Neural cell (in vitro differentiated cells): ENCODE data around the gene SOAT2. TPM values are rescaled to one million over a fixed set of nuclear protein-coding genes. Genes with fewer than 3 reads are reported as not detected.

Source experiments
- H2AFZ ChIP-seq: fragments of 200-600, 300-800 bp; sonication (generic), shearing (Covaris generic); 2 replicates; pipeline ENCODE4 v1.6.0; 2014; ENCODE audit warnings: low read depth, mild to moderate bottlenecking, antibody characterized with exemption, low read length, moderate library complexity
- H3F3A ChIP-seq: fragments of 200-600 bp; shearing (Covaris generic); 2 replicates; pipeline ENCODE4 v1.6.1; 2016; ENCODE audit warnings: mild to moderate bottlenecking, moderate library complexity, mixed read lengths, antibody characterized with exemption, low read length; ENCODE audit not compliant: insufficient read depth, poor library complexity, severe bottlenecking
- H3K27ac ChIP-seq: fragments of 200-600, 300-800 bp; sonication (generic), shearing (Covaris generic); 2 replicates; pipeline ENCODE4 v1.5.1; 2014; ENCODE audit warnings: mild to moderate bottlenecking, low read length, moderate library complexity
- H3K27me3 ChIP-seq: fragments of 300-800, 200-600 bp; sonication (generic), shearing (Covaris generic); 2 replicates; pipeline ENCODE4 v1.6.0; 2014; ENCODE audit warnings: mild to moderate bottlenecking, low read depth, low read length, moderate library complexity; ENCODE audit not compliant: insufficient read depth
- H3K36me3 ChIP-seq: fragments of 300-800, 200-600 bp; sonication (generic), shearing (Covaris generic); 2 replicates; pipeline ENCODE4 v1.5.1; 2014; ENCODE audit warnings: mild to moderate bottlenecking, antibody characterized with exemption, low read length, moderate library complexity; ENCODE audit not compliant: insufficient read depth
- H3K4me2 ChIP-seq: fragments of 300-800, 200-600 bp; sonication (generic), shearing (Covaris generic); 2 replicates; pipeline ENCODE4 v1.6.0; 2014; ENCODE audit warnings: mild to moderate bottlenecking, low read length
- H3K4me3 ChIP-seq: fragments of 300-800, 200-600 bp; sonication (generic), shearing (Covaris generic); 2 replicates; pipeline ENCODE4 v1.5.1; 2014; ENCODE audit warnings: mild to moderate bottlenecking, low read length, moderate library complexity
- H3K79me2 ChIP-seq: fragments of 200-600 bp; shearing (Covaris generic); replicated peaks from 2 replicates; pipeline ENCODE4 v1.6.0; 2014; ENCODE audit warnings: mild to moderate bottlenecking, low read length, moderate library complexity; ENCODE audit not compliant: insufficient read depth
- H3K9ac ChIP-seq: fragments of 300-800, 200-600 bp; sonication (generic), shearing (Covaris generic); 2 replicates; pipeline ENCODE4 v1.6.1; 2016; ENCODE audit warnings: mild to moderate bottlenecking, low read length, mixed read lengths
- H3K9me2 ChIP-seq: fragments of 200-600 bp; shearing (Covaris generic); 2 replicates; pipeline ENCODE4 v1.6.1; 2016; ENCODE audit warnings: mild to moderate bottlenecking, low read length, mixed read lengths; ENCODE audit not compliant: insufficient read depth
- H3K9me3 ChIP-seq: fragments of 200-600, 300-800 bp; sonication (generic), shearing (Covaris generic); 2 replicates; pipeline ENCODE4 v1.6.1; 2016; ENCODE audit warnings: mild to moderate bottlenecking, mixed run types, low read length, moderate library complexity, mixed read lengths
- H4K20me1 ChIP-seq: fragments of 200-600 bp; shearing (Covaris generic); 2 replicates; pipeline ENCODE4 v1.6.1; 2016; ENCODE audit warnings: mild to moderate bottlenecking, mixed run types; ENCODE audit not compliant: insufficient read depth
- EP300 ChIP-seq: fragments of 450-650 bp; conservative IDR thresholded peaks from 2 replicates; pipeline ENCODE4 v1.6.1; 2014; ENCODE audit warnings: antibody characterized with exemption, mild to moderate bottlenecking, moderate library complexity; ENCODE audit not compliant: poor library complexity, severe bottlenecking
- EZH2 ChIP-seq: fragments of 200-600, 300-800 bp; shearing (Covaris generic), sonication (generic); IDR thresholded peaks from 2 replicates; pipeline ENCODE4 v1.6.1; 2014; ENCODE audit warnings: antibody characterized with exemption, low read length, borderline replicate concordance, mild to moderate bottlenecking; ENCODE audit not compliant: insufficient read depth, poor library complexity, severe bottlenecking
- MXI1 ChIP-seq: fragments of 450-650 bp; conservative IDR thresholded peaks from 2 replicates; pipeline ENCODE4 v1.6.1; 2014; ENCODE audit warnings: antibody characterized with exemption, mild to moderate bottlenecking; ENCODE audit not compliant: poor library complexity, severe bottlenecking
- POLR2AphosphoS5 ChIP-seq: IDR thresholded peaks from 2 replicates; pipeline ENCODE4 v1.6.1; 2012
- RAD21 ChIP-seq: fragments of 450-650 bp; conservative IDR thresholded peaks from 2 replicates; pipeline ENCODE4 v1.6.1; 2014; ENCODE audit warnings: antibody characterized with exemption, mild to moderate bottlenecking, moderate library complexity
- REST ChIP-seq: IDR thresholded peaks from 2 replicates; pipeline ENCODE4 v1.6.1; 2012; ENCODE audit warnings: borderline replicate concordance
- SMC3 ChIP-seq: fragments of 450-650 bp; conservative IDR thresholded peaks from 2 replicates; pipeline ENCODE4 v1.6.1; 2014; ENCODE audit warnings: antibody characterized with exemption, mild to moderate bottlenecking, moderate library complexity; ENCODE audit not compliant: poor library complexity
- TAF1 ChIP-seq: IDR thresholded peaks from 2 replicates; pipeline ENCODE4 v1.6.1; 2012; ENCODE audit warnings: low read depth
- polyA plus RNA-seq: library from polyadenylated mRNA; depleted of rRNA; stranded (reverse); fragments of >200 nt; gene quantifications from 2 replicates; pipeline ENCODE4 v1.2.3, GENCODE V29; 2014
- TF ChIP-seq, protein P1 (sequence below): fragments of 450-650 bp; IDR thresholded peaks from 2 replicates; pipeline ENCODE4 v1.5.1; 2014; ENCODE audit warnings: antibody characterized with exemption, mild to moderate bottlenecking, moderate library complexity; ENCODE audit not compliant: poor library complexity, severe bottlenecking

SOAT2 gene
- polyA plus RNA-seq, 1 donor from 2014 or later = not detected

GRCh38 chr12:53098354-53098981, 4.8 kb upstream of the SOAT2 start:
- TF ChIP-seq RAD21 = no peak
- Histone ChIP-seq H3K36me3 (no peaks in the 10 kb centered on the region), H3K27me3 (peaks cover 38% of the 10 kb centered on the region), H3K4me3 (peak overlapping the region; percentile 66), H3K27ac (no peak overlapping the region), H3K9ac (no peak overlapping the region), H4K20me1 (no peaks in the 10 kb centered on the region), H3K4me2 (no peak overlapping the region), H3K79me2 (no peaks in the 10 kb centered on the region), H3K9me3 (no peaks in the 10 kb centered on the region), H3K9me2 (no peaks in the 10 kb centered on the region), H3F3A (no peaks in the 10 kb centered on the region), H2AFZ (no peak overlapping the region)

DNA sequence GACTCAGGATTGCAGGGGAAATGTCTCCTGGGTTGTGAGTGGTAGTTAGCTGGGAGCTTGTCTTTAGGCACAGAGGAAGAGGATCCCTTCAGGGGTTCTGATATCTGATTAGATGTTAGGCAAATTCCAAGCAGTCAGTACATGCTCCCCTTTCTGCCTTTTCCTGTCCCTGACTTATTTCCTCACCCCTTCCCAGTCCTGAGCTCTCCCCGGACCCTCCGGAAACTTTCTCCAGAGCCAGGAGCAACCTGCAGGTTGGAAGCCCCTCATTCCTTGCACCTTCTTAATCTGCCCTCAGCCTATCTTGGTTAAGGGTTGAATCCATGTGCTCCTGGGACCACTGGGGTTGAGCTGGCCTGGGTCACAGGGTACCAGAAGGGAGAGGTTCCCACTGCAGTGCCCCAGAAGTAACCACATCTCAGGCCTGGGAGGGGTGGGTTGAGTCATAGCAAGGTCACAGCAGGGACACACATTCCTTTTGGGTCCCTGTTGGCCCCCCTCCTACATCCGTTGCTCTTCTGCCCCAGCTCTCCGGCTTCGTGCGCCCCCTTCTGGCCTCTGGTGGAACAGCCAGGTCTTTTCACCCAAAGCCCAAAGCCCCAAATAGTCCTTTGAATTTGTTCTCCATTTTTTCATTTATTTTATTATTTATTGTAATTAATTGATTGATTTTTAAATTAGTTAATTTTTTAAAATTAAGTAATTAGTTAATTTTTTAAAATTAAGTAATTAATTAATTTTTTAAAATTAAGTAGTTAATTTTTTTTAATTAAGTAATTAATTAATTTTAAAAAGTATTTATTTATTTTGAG, 4.0 kb upstream of the SOAT2 start:
- no peaks in the 10 kb centered on the region for H3K9me3 ChIP-seq
- no peak overlapping the region for H3K27ac ChIP-seq
- TF ChIP-seq, protein P1, sequence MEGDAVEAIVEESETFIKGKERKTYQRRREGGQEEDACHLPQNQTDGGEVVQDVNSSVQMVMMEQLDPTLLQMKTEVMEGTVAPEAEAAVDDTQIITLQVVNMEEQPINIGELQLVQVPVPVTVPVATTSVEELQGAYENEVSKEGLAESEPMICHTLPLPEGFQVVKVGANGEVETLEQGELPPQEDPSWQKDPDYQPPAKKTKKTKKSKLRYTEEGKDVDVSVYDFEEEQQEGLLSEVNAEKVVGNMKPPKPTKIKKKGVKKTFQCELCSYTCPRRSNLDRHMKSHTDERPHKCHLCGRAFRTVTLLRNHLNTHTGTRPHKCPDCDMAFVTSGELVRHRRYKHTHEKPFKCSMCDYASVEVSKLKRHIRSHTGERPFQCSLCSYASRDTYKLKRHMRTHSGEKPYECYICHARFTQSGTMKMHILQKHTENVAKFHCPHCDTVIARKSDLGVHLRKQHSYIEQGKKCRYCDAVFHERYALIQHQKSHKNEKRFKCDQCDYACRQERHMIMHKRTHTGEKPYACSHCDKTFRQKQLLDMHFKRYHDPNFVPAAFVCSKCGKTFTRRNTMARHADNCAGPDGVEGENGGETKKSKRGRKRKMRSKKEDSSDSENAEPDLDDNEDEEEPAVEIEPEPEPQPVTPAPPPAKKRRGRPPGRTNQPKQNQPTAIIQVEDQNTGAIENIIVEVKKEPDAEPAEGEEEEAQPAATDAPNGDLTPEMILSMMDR = peak; percentile 62
- no peak for TF ChIP-seq EP300
- peak; percentile 48 for TF ChIP-seq SMC3
- peak; percentile 37 for TF ChIP-seq RAD21
- no peaks in the 10 kb centered on the region for H3K79me2 ChIP-seq
- no peaks in the 10 kb centered on the region for H3F3A ChIP-seq
- H3K27me3 ChIP-seq = peaks cover 38% of the 10 kb centered on the region
- no peaks in the 10 kb centered on the region for H4K20me1 ChIP-seq
- H3K9ac ChIP-seq = no peak overlapping the region
- H3K36me3 ChIP-seq = no peaks in the 10 kb centered on the region
- H3K4me3 ChIP-seq = no peak overlapping the region
- no peak overlapping the region for H2AFZ ChIP-seq
- no peaks in the 10 kb centered on the region for H3K9me2 ChIP-seq
- no peak overlapping the region for H3K4me2 ChIP-seq

DNA sequence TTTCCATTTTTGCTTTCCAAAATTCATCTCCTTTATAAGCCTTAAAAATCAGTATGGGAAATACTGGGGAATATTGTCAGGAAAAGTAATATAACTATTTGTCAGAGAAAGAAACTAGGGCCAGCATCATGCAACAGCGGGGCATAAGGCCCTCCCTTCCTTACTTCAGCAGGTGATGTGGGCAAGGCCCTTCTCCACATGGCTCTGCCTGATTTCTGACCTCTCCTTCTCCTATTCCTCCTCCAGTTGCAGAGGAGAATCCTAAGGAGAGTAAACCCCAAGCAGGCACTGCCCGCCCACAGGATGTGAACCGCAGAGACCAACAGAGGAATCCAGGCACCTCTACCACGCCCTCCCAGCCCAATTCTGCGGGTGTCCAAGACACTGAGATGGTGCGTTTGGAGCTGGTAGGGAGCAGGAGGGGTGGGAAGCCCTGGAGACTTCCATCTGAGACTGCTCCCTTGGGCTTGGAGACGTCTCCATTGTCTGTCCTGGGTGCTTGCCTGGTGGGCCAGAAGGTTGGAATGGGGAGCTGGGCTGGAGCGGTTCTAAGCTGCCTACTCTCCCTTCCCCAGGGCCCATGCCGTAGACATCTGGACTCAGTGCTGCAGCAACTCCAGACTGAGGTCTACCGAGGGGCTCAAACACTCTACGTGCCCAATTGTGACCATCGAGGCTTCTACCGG, 2.7 kb upstream of the SOAT2 start:
- Histone ChIP-seq H3K27me3 (peaks cover 38% of the 10 kb centered on the region), H3K9me2 (no peaks in the 10 kb centered on the region), H2AFZ (no peak overlapping the region), H4K20me1 (no peaks in the 10 kb centered on the region), H3F3A (no peaks in the 10 kb centered on the region), H3K27ac (no peak overlapping the region), H3K4me3 (no peak overlapping the region), H3K79me2 (no peaks in the 10 kb centered on the region), H3K9me3 (no peaks in the 10 kb centered on the region), H3K36me3 (no peaks in the 10 kb centered on the region), H3K4me2 (no peak overlapping the region), H3K9ac (no peak overlapping the region)
- TF ChIP-seq TAF1 (no peak), EZH2 (no peak), REST (no peak), RAD21 (no peak), EP300 (no peak), MXI1 (no peak), POLR2AphosphoS5 (no peak), SMC3 (no peak)
- TF ChIP-seq, protein P1 = no peak
